GM12878 (cell line): ENCODE data around the gene KIF24.
"Not testable (repeated sequence)": the region's sequence is repeated elsewhere in the genome, so short reads cannot be mapped to it uniquely, and the experiment has no call there.

Experiments
- KAT2A ChIP-seq: conservative IDR thresholded peaks from 2 replicates; pipeline ENCODE4 v1.6.1; 2011; ENCODE audit warnings: low read depth, low read length; ENCODE audit not compliant: control insufficient read depth
- TF ChIP-seq, protein P1 (sequence below), 3 experiments: IDR thresholded peaks in 2 of 3; conservative IDR thresholded peaks in 1 of 3; 2 replicates each; pipeline ENCODE4 v1.5.1; 2011; ENCODE audit warnings: low read depth in 3 of 3, low read length in 3 of 3, mild to moderate bottlenecking in 3 of 3, control low read depth in 2 of 3, moderate library complexity in 2 of 3, inconsistent platforms in 1 of 3, mixed read lengths in 1 of 3; ENCODE audit not compliant: control insufficient read depth in 2 of 3, insufficient read depth in 1 of 3; ENCODE audit errors: extremely low read depth in 1 of 3
- TF ChIP-seq, protein P2 (sequence below): IDR thresholded peaks from 2 replicates; pipeline ENCODE4 v1.6.1; 2011; ENCODE audit warnings: low read depth, mild to moderate bottlenecking, low read length, moderate library complexity, borderline replicate concordance; ENCODE audit errors: extremely low read depth

DNA sequence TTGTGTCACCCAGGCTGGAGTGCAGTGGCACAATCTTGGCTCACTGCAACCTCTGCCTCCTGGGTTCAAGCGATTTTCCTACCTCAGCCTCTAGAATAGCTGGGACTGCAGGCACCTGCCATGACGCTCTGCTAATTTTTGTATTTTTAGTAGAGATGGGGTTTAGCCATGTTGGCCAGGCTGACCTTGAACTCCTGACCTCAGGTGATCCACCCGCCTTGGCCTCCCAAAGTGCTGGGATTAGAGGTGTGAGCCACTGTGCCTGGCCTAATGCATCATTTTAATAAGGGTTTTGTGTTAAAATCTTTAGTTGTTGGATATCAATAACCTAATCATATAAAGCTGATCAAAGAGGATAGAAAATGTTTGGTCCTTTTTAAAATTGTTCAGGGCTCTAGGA is 20.8 kb downstream of the KIF24 start:
- TF ChIP-seq, protein P1, sequence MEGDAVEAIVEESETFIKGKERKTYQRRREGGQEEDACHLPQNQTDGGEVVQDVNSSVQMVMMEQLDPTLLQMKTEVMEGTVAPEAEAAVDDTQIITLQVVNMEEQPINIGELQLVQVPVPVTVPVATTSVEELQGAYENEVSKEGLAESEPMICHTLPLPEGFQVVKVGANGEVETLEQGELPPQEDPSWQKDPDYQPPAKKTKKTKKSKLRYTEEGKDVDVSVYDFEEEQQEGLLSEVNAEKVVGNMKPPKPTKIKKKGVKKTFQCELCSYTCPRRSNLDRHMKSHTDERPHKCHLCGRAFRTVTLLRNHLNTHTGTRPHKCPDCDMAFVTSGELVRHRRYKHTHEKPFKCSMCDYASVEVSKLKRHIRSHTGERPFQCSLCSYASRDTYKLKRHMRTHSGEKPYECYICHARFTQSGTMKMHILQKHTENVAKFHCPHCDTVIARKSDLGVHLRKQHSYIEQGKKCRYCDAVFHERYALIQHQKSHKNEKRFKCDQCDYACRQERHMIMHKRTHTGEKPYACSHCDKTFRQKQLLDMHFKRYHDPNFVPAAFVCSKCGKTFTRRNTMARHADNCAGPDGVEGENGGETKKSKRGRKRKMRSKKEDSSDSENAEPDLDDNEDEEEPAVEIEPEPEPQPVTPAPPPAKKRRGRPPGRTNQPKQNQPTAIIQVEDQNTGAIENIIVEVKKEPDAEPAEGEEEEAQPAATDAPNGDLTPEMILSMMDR (IDR thresholded peaks at IDR 0.05 in 2 of 3, conservative IDR thresholded peaks at IDR 0.05 in 1 of 3; ENCODE audit: control insufficient read depth in 2 of 3, extremely low read depth in 1 of 3, insufficient read depth in 1 of 3, low read depth in 3 of 3, low read length in 3 of 3), result not testable (repeated sequence)
- TF ChIP-seq, protein P2, sequence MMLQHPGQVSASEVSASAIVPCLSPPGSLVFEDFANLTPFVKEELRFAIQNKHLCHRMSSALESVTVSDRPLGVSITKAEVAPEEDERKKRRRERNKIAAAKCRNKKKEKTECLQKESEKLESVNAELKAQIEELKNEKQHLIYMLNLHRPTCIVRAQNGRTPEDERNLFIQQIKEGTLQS, result not testable (repeated sequence)
- not testable (repeated sequence) for TF ChIP-seq KAT2A
